Caco-2 (cell line): ENCODE results near the gene SPPL2B. TPM values are rescaled to one million over a fixed set of nuclear protein-coding genes. Genes with fewer than 3 reads are reported as not detected.
"Not testable (repeated sequence)": the region's sequence is repeated elsewhere in the genome, so short reads cannot be mapped to it uniquely, and the experiment has no call there.

Experiments used
- BruUV-seq: library from RNA; stranded (reverse); fragments of 400-500 nt; replicated peaks from 2 replicates; lab custom pipeline; 2021; lab: Mats Ljungman, UMichigan
- CTCF ChIA-PET: fragments of 300-600 bp; sonication (Branson Sonifier 250); formaldehyde crosslinking; loops from one replicate; lab custom pipeline; 2022; ENCODE audit warnings: antibody characterized with exemption; lab: Charles Lee
- POLR2A ChIA-PET: fragments of 300-600 bp; sonication (Branson Sonifier 250); formaldehyde crosslinking; loops from one replicate; lab custom pipeline; 2022; ENCODE audit warnings: antibody characterized with exemption; lab: Charles Lee
- DNase-seq, 2 experiments: peaks; one replicate each; pipeline versions ENCODE4 v3.0.0 to v3.0.0-alpha.2; 2020 to 2022
- H3K27me3 ChIP-seq: replicated peaks from 2 replicates; pipeline ENCODE4 v1.6.0; 2011; ENCODE audit warnings: low read length; ENCODE audit not compliant: control insufficient read depth, insufficient read depth
- H3K36me3 ChIP-seq: 2 replicates; pipeline ENCODE4 v1.5.1; 2011; ENCODE audit warnings: low read length; ENCODE audit not compliant: control insufficient read depth, insufficient read depth
- H3K4me1 ChIP-seq: fragments of 250-450 bp; sonication (Bioruptor Pico); 2 replicates; pipeline ENCODE4 v1.5.1; 2020; ENCODE audit warnings: mild to moderate bottlenecking
- H3K4me3 ChIP-seq: 2 replicates; pipeline ENCODE4 v1.5.1; 2011; ENCODE audit warnings: low read depth, mild to moderate bottlenecking, control low read depth, low read length
- H3K9me3 ChIP-seq: fragments of 250-450 bp; sonication (Bioruptor Pico); 2 replicates; pipeline ENCODE4 v1.5.1; 2020; ENCODE audit warnings: mild to moderate bottlenecking, moderate library complexity
- H3K27ac Mint-ChIP-seq: one replicate; pipeline ENCODE4 v1.8.0; 2022; ENCODE audit warnings: mixed read lengths; ENCODE audit not compliant: unreplicated experiment
- H3K27me3 Mint-ChIP-seq: one replicate; pipeline ENCODE4 v1.8.0; 2022; ENCODE audit warnings: mixed read lengths; ENCODE audit not compliant: insufficient read depth, unreplicated experiment
- H3K36me3 Mint-ChIP-seq: one replicate; pipeline ENCODE4 v1.8.0; 2022; ENCODE audit warnings: mild to moderate bottlenecking, mixed read lengths; ENCODE audit not compliant: insufficient read depth, unreplicated experiment
- H3K4me1 Mint-ChIP-seq: one replicate; pipeline ENCODE4 v1.8.0; 2022; ENCODE audit warnings: low read depth, mixed read lengths; ENCODE audit not compliant: unreplicated experiment
- H3K4me3 Mint-ChIP-seq: one replicate; pipeline ENCODE4 v1.8.0; 2022; ENCODE audit warnings: mild to moderate bottlenecking, moderate library complexity, mixed read lengths; ENCODE audit not compliant: unreplicated experiment
- H3K9me3 Mint-ChIP-seq: one replicate; pipeline ENCODE4 v1.8.0; 2022; ENCODE audit warnings: mixed read lengths; ENCODE audit not compliant: unreplicated experiment
- CTCF ChIP-seq, 2 experiments: fragments of 200-600 bp in 1 of 2; IDR thresholded peaks; 1 replicate in 1 of 2; 2 replicates in 1 of 2; pipeline versions ENCODE4 v1.5.1 to v1.8.0; 2011 to 2022; ENCODE audit warnings: antibody characterized with exemption in 1 of 2, control low read depth in 1 of 2, inconsistent platforms in 1 of 2, low read depth in 1 of 2, low read length in 1 of 2, mild to moderate bottlenecking in 1 of 2, moderate library complexity in 1 of 2; ENCODE audit not compliant: insufficient read depth in 1 of 2, severe bottlenecking in 1 of 2, unreplicated experiment in 1 of 2
- intact Hi-C: fragments of 100-400 bp; cut with micrococcal nuclease; formaldehyde crosslinking; loops from one replicate; pipeline ENCODE4 v1.10.0; 2022; ENCODE audit not compliant: unreplicated experiment
- total RNA-seq: library from RNA; stranded (reverse); gene quantifications from 2 replicates; pipeline ENCODE4 v1.2.3, GENCODE V29; 2022

The SPPL2B gene
- total RNA-seq, 1 experiment from 2014 or later = 92.3 TPM

GRCh38 chr19:2394054-2394441 lies 65.6 kb downstream of the SPPL2B start:
- no TSS peak for BruUV-seq
- H3K27me3 ChIP-seq = no peaks in the 10 kb centered on the region
- intact Hi-C loops = no loop called here
- no peak for DNase-seq
- no peaks in the 10 kb centered on the region for H3K9me3 ChIP-seq
- TF ChIP-seq CTCF (IDR thresholded peaks at IDR 0.05; ENCODE audit: insufficient read depth in 1 of 2, low read depth in 1 of 2, low read length in 1 of 2, severe bottlenecking in 1 of 2, unreplicated experiment in 1 of 2) = no peak
- H3K27me3 Mint-ChIP-seq = no peaks in the 10 kb centered on the region
- no peak overlapping the region for H3K4me3 Mint-ChIP-seq
- H3K4me1 Mint-ChIP-seq = peaks cover 6% of the 10 kb centered on the region
- H3K4me1 ChIP-seq = peaks cover 15% of the 10 kb centered on the region
- H3K36me3 Mint-ChIP-seq = no peaks in the 10 kb centered on the region
- H3K27ac Mint-ChIP-seq = no peak overlapping the region
- no peak overlapping the region for H3K4me3 ChIP-seq
- ChIA-PET CTCF (interaction anchor here (1.4 to 1.5 kb wide), 2 partner anchors 88 to 243 kb away, joined by 3 to 7 read pairs; no protein-coding TSS in a partner anchor), POLR2A (interaction anchor here (0.6 kb wide), 2 partner anchors 9 to 20 kb away, joined by 3 to 5 read pairs; no protein-coding TSS in a partner anchor)
- no peaks in the 10 kb centered on the region for H3K9me3 Mint-ChIP-seq
- no peaks in the 10 kb centered on the region for H3K36me3 ChIP-seq

GRCh38 chr19:2394442-2395292 lies 66.2 kb downstream of the SPPL2B start:
- H3K27ac Mint-ChIP-seq = peak overlapping the region; percentile 48
- H3K4me3 Mint-ChIP-seq = peak overlapping the region; percentile 29
- Histone ChIP-seq H3K27me3 (no peaks in the 10 kb centered on the region), H3K4me3 (no peak overlapping the region), H3K36me3 (no peaks in the 10 kb centered on the region), H3K9me3 (no peaks in the 10 kb centered on the region), H3K4me1 (peaks cover 15% of the 10 kb centered on the region)
- TF ChIP-seq CTCF (IDR thresholded peaks at IDR 0.05; ENCODE audit: insufficient read depth in 1 of 2, low read depth in 1 of 2, low read length in 1 of 2, severe bottlenecking in 1 of 2, unreplicated experiment in 1 of 2) = no peak
- ChIA-PET CTCF (interaction anchor here (1.4 to 1.5 kb wide), 2 partner anchors 89 to 242 kb away, joined by 3 to 7 read pairs; no protein-coding TSS in a partner anchor), POLR2A (interaction anchor here (0.6 to 0.7 kb wide), 2 partner anchors 10 to 390 kb away, joined by 3 read pairs; no protein-coding TSS in a partner anchor)
- no peaks in the 10 kb centered on the region for H3K9me3 Mint-ChIP-seq
- peak; percentile 48 to 64 for DNase-seq
- intact Hi-C loops = no loop called here
- H3K27me3 Mint-ChIP-seq = no peaks in the 10 kb centered on the region
- no peaks in the 10 kb centered on the region for H3K36me3 Mint-ChIP-seq
- no TSS peak for BruUV-seq
- H3K4me1 Mint-ChIP-seq = peaks cover 6% of the 10 kb centered on the region

GRCh38 chr19:2395293-2395829 lies 66.9 kb downstream of the SPPL2B start:
- peaks cover 15% of the 10 kb centered on the region for H3K4me1 ChIP-seq
- H3K36me3 Mint-ChIP-seq, H3K9me3 ChIP-seq, DNase-seq, H3K4me1 Mint-ChIP-seq, H3K27me3 Mint-ChIP-seq, intact Hi-C loops, H3K27me3 ChIP-seq, H3K36me3 ChIP-seq, H3K4me3 ChIP-seq, BruUV-seq, H3K9me3 Mint-ChIP-seq: not testable (repeated sequence)
- Mint-ChIP-seq H3K27ac (peak overlapping the region; percentile 48), H3K4me3 (peak overlapping the region; percentile 29)
- CTCF ChIA-PET = interaction anchor here (1.5 kb wide), 1 partner anchor 242 kb away, joined by 7 read pairs; no protein-coding TSS in a partner anchor
- POLR2A ChIA-PET = interaction anchor here (0.7 kb wide), 1 partner anchor 390 kb away, joined by 3 read pairs; no protein-coding TSS in a partner anchor

GRCh38 chr19:2397173-2397572 lies 68.7 kb downstream of the SPPL2B start:
- H3K4me1 ChIP-seq = peaks cover 15% of the 10 kb centered on the region
- H3K27me3 Mint-ChIP-seq, H3K9me3 ChIP-seq, H3K27ac Mint-ChIP-seq, BruUV-seq, H3K9me3 Mint-ChIP-seq, H3K4me3 Mint-ChIP-seq, H3K36me3 Mint-ChIP-seq, POLR2A ChIA-PET, H3K4me3 ChIP-seq, H3K4me1 Mint-ChIP-seq, CTCF ChIA-PET, intact Hi-C loops, DNase-seq, H3K27me3 ChIP-seq, H3K36me3 ChIP-seq: not testable (repeated sequence)
